Esophagus muscularis mucosa (tissue), 4 donors: ENCODE measurements around the gene STAT5B. TPM values are rescaled to one million over a fixed set of nuclear protein-coding genes. Genes with fewer than 3 reads are reported as not detected.

Experiments
- DNase-seq: peaks from one replicate; pipeline ENCODE4 v3.0.0-alpha.2; 2017; ENCODE audit errors: extremely low spot score
- H3K27ac ChIP-seq, 4 donors: fragments of 200-600 bp; sonication (generic); replicated peaks in 1 of 4; 1 replicate in 3 of 4; 2 replicates in 1 of 4; pipeline ENCODE4 v1.5.1; 2016 to 2019; ENCODE audit warnings: mild to moderate bottlenecking in 1 of 4
- H3K27me3 ChIP-seq, 4 donors: fragments of 200-600 bp; sonication (generic); one replicate each; pipeline versions ENCODE4 v1.5.1 to v1.6.0; 2016 to 2019
- H3K36me3 ChIP-seq, 4 donors: fragments of 200-600 bp; sonication (generic); one replicate each; pipeline ENCODE4 v1.5.1; 2016 to 2019
- H3K4me1 ChIP-seq, 4 donors: fragments of 200-600 bp; sonication (generic); one replicate each; pipeline ENCODE4 v1.5.1; 2016 to 2019
- H3K4me3 ChIP-seq, 4 donors: fragments of 200-600 bp; sonication (generic); 1 replicate in 2 of 4; 2 replicates in 2 of 4; pipeline ENCODE4 v1.5.1; 2016 to 2019; ENCODE audit warnings: mild to moderate bottlenecking in 4 of 4, moderate library complexity in 1 of 4
- H3K9me3 ChIP-seq, 4 donors: fragments of 200-600 bp; sonication (generic); 1 replicate in 3 of 4; 2 replicates in 1 of 4; pipeline ENCODE4 v1.5.1; 2016 to 2019
- EP300 ChIP-seq: sonication (generic); formaldehyde crosslinking; IDR thresholded peaks from one replicate; pipeline ENCODE4 v1.6.1; 2017; ENCODE audit warnings: antibody characterized with exemption
- POLR2A ChIP-seq: fragments of 450-650 bp; IDR thresholded peaks from one replicate; pipeline ENCODE4 v1.6.1; 2017; ENCODE audit warnings: antibody characterized with exemption, moderate library complexity, mild to moderate bottlenecking, low read depth
- POLR2AphosphoS5 ChIP-seq, 2 donors: sonication (generic); formaldehyde crosslinking; IDR thresholded peaks; one replicate each; pipeline ENCODE4 v1.6.1; 2017; ENCODE audit warnings: antibody characterized with exemption in 2 of 2
- WGBS: methylation state at CpG from one replicate; pipeline ENCODE4 v1.1.5; 2018; 5-methylcytosine and 5-hydroxymethylcytosine counted together
- intact Hi-C: fragments of 100-400 bp; cut with DNase I; formaldehyde crosslinking; loops from one replicate; pipeline ENCODE4 v1.15.1; 2023
- total RNA-seq, 4 donors: library from RNA; depleted of rRNA; stranded (reverse); fragments of >200 nt; gene quantifications; one replicate each; pipeline versions ENCODE4 v1.1.0 to v1.2.1, GENCODE V29; 2016
- TF ChIP-seq, protein P1 (sequence below), 3 experiments: fragments of 200-600 bp in 2 of 3; fragments of 450-650 bp in 1 of 3; sonication (generic) in 2 of 3; IDR thresholded peaks; one replicate each; pipeline ENCODE4 v1.5.1; 2017 to 2019; ENCODE audit warnings: antibody characterized with exemption in 3 of 3, mild to moderate bottlenecking in 2 of 3, moderate library complexity in 1 of 3

Gene STAT5B
- total RNA-seq, 4 donors from 2014 or later: 75.0 to 93.4 (median 85.2) TPM

DNA sequence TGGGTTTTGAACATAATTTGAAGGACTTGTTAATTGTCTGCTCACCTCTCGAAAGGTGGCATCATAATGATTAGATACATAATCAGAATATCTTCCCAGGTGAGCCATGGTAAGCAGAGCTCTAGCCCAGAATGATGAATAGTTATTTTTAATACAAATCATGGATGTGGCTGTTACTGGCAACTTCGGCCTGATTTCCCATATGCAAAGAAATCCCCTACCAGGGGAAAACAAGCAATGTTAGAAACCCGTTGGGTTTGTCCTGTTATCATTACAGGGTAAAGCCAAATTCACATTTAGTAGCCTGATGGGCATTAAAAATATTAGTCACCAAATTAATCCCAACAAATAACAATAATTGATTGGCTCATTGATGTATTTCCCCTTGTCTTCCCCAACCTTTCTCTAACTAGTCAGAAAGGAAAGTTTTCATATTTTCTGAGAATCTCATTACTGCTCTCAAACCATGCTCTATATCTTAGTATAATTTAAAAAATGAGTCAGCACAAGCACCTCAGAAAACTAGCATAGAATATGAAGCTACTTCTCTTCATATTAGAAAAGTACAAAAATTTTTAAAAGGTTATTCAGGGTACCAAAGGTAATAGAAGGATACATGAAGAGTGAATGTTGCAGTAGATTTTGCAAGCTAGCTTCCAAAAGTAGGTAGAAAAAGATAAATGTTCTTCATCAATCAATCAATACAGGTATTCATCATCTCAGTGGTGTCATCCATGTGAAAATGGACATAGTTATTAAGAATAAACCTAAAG is 5.0 kb downstream of the STAT5B start:
- Histone ChIP-seq H3K4me3 (no peak overlapping the region), H3K27ac (no peak overlapping the region), H3K9me3 (no peaks in the 10 kb centered on the region), H3K4me1 (peaks cover 22 to 72% (median 69%) of the 10 kb centered on the region in 4 donors), H3K27me3 (no peaks in the 10 kb centered on the region), H3K36me3 (no peaks in the 10 kb centered on the region)
- DNase-seq: no peak
- intact Hi-C loops: no loop called here
- TF ChIP-seq, protein P1, sequence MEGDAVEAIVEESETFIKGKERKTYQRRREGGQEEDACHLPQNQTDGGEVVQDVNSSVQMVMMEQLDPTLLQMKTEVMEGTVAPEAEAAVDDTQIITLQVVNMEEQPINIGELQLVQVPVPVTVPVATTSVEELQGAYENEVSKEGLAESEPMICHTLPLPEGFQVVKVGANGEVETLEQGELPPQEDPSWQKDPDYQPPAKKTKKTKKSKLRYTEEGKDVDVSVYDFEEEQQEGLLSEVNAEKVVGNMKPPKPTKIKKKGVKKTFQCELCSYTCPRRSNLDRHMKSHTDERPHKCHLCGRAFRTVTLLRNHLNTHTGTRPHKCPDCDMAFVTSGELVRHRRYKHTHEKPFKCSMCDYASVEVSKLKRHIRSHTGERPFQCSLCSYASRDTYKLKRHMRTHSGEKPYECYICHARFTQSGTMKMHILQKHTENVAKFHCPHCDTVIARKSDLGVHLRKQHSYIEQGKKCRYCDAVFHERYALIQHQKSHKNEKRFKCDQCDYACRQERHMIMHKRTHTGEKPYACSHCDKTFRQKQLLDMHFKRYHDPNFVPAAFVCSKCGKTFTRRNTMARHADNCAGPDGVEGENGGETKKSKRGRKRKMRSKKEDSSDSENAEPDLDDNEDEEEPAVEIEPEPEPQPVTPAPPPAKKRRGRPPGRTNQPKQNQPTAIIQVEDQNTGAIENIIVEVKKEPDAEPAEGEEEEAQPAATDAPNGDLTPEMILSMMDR (IDR thresholded peaks at IDR 0.05): no peak
- no peak for TF ChIP-seq EP300
- no peak for TF ChIP-seq POLR2A
- TF ChIP-seq POLR2AphosphoS5 (IDR thresholded peaks at IDR 0.05): no peak
- WGBS: 80% methylated on average over 3 of the region's 3 CpGs

DNA sequence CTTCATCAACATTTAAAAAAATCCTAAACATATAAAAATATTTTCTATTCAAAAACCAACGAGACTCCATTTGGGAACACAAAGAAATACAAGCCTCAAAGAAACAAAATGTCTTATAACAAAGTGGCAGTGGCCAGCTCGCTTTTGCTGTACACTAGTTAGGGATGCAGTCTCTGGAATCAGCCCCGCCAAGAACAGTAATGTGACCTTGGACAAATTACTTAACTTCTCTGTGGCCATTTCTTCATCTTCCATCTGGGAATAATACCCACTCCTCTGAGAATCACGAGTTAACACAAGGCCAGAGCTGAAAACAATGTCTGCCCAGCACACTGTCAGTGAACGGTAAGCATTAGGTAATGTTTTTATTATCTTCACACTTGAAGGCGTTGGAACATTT is 5.6 kb downstream of the STAT5B start:
- Histone ChIP-seq H3K27me3 (no peaks in the 10 kb centered on the region), H3K4me3 (no peak overlapping the region), H3K27ac (peak overlapping the region in 1 of 4 donors; percentile 8), H3K4me1 (peaks cover 22 to 72% (median 69%) of the 10 kb centered on the region in 4 donors), H3K36me3 (no peaks in the 10 kb centered on the region), H3K9me3 (no peaks in the 10 kb centered on the region)
- TF ChIP-seq EP300 (no peak), POLR2A (no peak), POLR2AphosphoS5 (IDR thresholded peaks at IDR 0.05) (no peak)
- TF ChIP-seq, protein P1 (IDR thresholded peaks at IDR 0.05): no peak
- WGBS: 65% methylated on average over 6 of the region's 6 CpGs
- DNase-seq: no peak
- intact Hi-C loops: no loop called here

DNA sequence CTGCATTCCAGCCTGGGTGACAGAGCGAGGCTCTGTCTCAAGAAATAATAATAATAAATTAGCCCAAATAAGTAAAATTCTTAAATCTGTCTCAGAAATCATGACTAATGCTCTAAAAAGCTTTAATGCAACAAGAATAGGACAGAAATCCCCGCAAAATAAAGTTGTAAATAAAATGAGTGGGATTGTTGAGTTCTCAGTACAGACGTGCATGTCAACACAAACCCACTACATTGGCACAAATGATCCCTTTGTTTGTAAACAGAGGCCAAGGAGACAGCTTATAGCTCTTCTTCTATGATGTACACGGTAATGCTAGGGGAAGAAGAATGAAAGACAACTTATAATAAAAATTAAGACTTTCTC is 6.0 kb downstream of the STAT5B start:
- H3K27me3 ChIP-seq: no peaks in the 10 kb centered on the region
- no peak for DNase-seq
- H3K36me3 ChIP-seq: no peaks in the 10 kb centered on the region
- TF ChIP-seq POLR2A: no peak
- TF ChIP-seq EP300: no peak
- H3K4me3 ChIP-seq: no peak overlapping the region
- intact Hi-C loops: no loop called here
- no peaks in the 10 kb centered on the region for H3K9me3 ChIP-seq
- WGBS: 82% methylated on average over 4 of the region's 4 CpGs
- H3K27ac ChIP-seq: no peak overlapping the region
- H3K4me1 ChIP-seq: peaks cover 21 to 68% (median 67%) of the 10 kb centered on the region in 4 donors

DNA sequence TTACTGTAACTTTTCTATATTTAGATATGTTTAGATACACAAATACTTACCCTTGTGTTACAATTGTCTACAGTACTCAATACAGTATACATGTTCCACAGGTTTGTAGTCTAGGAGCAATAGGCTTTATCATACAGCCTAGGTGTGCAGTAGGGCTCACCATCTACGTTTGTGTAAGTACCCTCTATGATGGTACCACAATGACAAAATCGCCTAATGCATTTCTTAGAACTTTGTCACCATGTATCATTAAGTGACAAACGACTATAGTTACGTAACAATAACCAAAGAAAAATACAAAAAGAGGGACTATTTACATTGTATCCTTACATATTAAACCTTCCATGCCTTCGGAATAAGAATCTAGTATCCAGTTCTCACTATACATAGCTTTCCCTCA is 8.0 kb downstream of the STAT5B start:
- TF ChIP-seq POLR2A (no peak), POLR2AphosphoS5 (IDR thresholded peaks at IDR 0.05) (no peak), EP300 (no peak)
- TF ChIP-seq, protein P1 (IDR thresholded peaks at IDR 0.05): no peak
- 91% methylated on average over 5 of the region's 5 CpGs for WGBS
- intact Hi-C loops: no loop called here
- Histone ChIP-seq H3K9me3 (no peaks in the 10 kb centered on the region), H3K4me1 (peaks cover 7 to 51% (median 48%) of the 10 kb centered on the region in 4 donors), H3K36me3 (no peaks in the 10 kb centered on the region), H3K4me3 (no peak overlapping the region), H3K27ac (no peak overlapping the region), H3K27me3 (no peaks in the 10 kb centered on the region)
- DNase-seq: no peak

DNA sequence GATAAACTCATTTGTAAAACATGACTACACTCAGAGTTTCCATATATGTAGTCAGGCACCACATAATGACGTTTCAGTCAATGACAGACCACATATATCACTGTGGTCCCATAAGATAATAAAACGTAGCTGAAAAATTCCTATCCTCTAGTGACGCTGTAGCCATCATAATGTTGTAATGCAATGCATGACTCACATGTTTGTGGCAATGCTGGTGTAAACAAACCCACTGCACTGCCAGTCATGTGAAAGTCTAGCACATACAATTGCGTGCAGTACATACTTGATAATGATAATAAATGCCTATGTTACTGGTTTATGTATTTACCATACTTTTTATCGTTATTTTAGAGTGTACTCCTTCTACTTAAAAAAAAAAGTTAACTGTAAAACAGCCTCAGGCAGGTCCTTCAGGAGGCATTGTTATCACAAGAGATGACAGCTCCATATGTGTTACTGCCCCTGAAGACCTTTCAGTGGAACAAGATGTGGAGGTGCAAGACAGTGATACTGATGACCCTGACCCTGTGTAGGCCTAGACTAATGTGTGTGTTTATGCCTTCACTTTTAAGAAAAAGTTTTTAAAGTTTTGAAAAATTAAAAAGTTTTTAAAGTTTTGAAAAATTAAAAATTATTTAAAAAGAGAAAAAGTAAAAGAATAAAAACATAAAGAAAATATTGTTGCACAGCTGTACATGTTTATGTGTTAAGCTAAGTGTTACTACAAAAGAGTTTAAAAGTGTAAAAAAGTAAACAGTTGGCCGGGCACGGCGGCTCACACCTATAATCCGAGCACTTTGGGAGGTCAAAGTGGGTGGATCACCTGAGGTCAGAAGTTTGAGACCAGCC is 9.0 kb downstream of the STAT5B start:
- WGBS: 72% methylated on average over 9 of the region's 9 CpGs
- no peak for DNase-seq

More for the DNA sequence above, 9.0 kb downstream of the STAT5B start:
- no peak overlapping the region for H3K27ac ChIP-seq
- intact Hi-C loops: no loop called here
- H3K4me1 ChIP-seq: peaks cover 4 to 42% (median 37%) of the 10 kb centered on the region in 4 donors
- TF ChIP-seq POLR2AphosphoS5 (IDR thresholded peaks at IDR 0.05) (no peak), POLR2A (no peak), EP300 (no peak)
- TF ChIP-seq, protein P1 (IDR thresholded peaks at IDR 0.05): no peak
- no peaks in the 10 kb centered on the region for H3K27me3 ChIP-seq
- no peaks in the 10 kb centered on the region for H3K9me3 ChIP-seq
- no peaks in the 10 kb centered on the region for H3K36me3 ChIP-seq
- H3K4me3 ChIP-seq: no peak overlapping the region
